GM04503 (cell line): ENCODE data around the gene EMX2.

Experiments
- DNase-seq: peaks from one replicate; pipeline ENCODE4 v3.0.0-alpha.2; 2012; ENCODE audit warnings: low read depth

Gene EMX2

GRCh38 chr10:117532003-117532385 is 10.6 kb upstream of the EMX2 start:
- DNase-seq: no peak

DNA sequence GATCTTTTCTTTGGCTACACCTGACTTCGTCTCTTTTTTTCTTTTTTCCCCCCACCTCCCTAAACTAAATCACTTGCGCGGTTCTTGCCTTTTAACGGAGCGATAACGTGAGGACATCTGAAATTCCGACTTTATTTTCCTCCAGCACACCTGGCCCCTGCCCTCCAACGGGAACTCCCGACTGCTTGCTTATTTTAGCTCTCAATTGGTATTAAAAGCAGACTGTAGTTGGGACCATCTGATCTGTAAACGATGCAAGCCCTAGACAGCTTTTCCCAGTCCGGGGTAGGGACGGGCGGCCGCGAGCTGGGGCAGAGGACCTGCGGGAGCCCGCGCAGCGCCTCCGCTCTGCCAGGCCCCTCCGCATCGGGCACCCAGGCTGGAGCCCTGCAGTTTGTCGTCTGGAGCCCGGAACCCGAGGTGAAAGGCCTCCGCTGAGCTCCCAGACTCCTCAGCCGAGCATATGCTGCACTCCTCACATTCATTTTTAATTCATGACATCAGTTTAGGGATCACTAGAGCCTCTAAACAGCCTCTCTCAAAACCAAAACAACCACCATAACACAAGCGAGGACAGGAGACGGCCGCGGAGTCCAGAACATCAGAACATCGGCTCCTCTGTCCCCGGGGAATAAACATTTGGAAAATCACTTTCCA is 10.0 kb upstream of the EMX2 start:
- no peak for DNase-seq

DNA sequence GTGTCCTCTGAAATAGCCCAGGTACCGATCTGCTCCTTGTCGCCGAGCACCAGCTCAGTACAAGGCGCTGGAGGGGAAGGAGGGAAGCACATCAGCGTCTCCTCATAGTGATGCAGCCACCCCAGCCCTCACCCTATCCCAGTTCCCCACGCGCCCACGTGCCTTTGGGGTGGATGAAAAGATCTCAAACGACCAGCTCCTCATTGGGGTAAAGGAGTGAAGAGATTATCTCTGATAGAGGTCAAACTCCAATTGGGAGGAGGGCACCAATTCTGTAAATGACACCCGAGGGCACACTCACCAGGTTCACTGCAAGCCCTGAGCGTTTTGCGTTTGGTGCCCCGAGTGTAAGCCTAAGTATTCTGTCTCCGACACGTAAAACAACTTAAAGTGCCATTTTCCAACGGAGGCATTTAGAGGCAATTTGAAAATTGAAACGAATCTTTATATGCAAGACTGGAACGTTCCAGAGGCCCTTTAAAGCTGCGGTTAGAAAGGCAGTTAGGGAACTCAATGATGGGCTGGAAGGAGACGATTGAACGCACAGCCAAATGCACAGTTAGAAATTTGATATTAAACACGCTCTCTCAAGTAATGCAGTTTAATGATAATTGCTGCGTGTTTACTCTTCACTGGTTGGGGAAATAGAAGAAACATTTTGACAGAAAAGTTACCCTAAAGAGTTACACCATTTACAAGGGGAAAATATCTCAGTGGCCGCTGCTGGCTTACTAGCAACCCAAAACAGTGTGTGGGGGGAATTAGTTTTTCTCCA is 8.9 kb upstream of the EMX2 start:
- DNase-seq: no peak

- DNase-seq: no peak
These were observed 7.9 kb upstream of the EMX2 start for GRCh38 chr10:117534321-117535297.

GRCh38 chr10:117535298-117536071 is 7.1 kb upstream of the EMX2 start:
- no peak for DNase-seq

- no peak for DNase-seq
These were observed 6.3 kb upstream of the EMX2 start for GRCh38 chr10:117536072-117536865.

DNA sequence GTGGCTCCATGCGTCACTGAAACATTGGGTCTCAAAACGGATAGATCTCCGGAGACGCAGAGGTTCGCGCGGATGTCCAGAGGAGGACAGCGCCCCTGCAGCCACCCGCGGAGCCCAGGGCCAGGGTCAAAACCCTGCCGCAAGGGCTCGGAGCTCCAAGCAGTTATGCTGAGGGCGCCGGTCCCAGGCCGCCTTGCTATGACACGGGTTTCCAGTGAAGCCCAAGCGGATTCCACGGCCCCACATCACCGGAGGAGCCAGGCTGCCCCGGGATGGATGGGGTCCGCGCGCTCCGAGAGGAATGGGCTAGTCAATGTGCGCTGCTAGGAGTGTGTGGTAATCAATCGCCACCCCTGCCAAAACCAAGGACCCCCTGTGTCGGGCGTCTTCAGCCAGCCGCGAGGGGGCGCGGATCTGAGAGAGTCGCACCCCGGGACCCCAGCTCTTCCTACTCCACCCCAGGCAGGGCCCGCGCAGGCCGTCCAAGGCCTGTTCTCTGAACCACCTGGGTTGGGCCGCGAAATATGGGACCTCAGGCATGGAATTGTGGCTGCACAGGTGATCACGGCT is 5.6 kb upstream of the EMX2 start:
- no peak for DNase-seq

DNA sequence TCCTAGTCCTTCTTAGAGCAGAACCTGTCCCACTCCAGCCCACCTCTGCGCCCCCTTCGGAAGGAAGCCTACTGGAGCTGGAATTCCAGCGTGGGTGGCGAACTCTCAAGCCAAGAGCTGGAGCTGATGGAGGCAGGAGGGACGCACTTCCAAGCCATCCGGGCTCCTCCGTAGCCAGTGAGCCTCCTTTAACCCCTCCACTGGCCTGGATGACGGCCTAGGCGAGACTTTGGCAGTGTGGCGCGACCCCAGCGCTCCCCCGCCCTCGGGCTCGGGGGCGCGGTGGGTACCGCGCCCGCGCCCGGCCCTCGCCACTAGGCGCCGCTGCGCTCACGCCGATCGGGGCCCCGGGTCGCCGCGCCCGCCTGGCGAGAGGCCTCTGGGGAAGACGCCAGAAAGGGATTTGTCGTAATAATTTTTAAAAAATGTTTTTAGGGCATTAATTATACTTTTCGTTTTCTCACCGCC is 5.1 kb upstream of the EMX2 start:
- DNase-seq: no peak

GRCh38 chr10:117537904-117538524 is 4.5 kb upstream of the EMX2 start:
- DNase-seq: no peak

DNA sequence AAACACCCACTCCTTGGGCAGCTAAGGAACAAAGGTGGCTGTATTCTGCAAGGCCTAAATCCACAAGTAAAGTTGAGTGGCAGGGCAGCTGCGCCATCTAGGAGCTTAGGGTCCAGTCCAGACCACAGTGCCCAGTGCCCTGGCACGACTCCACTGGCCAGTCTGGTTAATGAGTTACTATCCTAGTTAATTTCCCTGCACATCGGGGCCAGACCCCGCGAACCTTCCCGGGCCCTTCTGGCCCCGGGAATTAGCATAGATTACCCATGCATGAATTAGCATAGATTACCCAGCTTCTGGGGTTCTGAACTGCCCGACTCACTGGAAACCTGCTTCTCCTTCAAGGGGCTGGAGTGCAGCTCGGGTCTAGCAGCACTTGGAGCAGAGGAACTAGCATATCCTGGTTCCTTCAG is 3.2 kb upstream of the EMX2 start:
- no peak for DNase-seq

DNA sequence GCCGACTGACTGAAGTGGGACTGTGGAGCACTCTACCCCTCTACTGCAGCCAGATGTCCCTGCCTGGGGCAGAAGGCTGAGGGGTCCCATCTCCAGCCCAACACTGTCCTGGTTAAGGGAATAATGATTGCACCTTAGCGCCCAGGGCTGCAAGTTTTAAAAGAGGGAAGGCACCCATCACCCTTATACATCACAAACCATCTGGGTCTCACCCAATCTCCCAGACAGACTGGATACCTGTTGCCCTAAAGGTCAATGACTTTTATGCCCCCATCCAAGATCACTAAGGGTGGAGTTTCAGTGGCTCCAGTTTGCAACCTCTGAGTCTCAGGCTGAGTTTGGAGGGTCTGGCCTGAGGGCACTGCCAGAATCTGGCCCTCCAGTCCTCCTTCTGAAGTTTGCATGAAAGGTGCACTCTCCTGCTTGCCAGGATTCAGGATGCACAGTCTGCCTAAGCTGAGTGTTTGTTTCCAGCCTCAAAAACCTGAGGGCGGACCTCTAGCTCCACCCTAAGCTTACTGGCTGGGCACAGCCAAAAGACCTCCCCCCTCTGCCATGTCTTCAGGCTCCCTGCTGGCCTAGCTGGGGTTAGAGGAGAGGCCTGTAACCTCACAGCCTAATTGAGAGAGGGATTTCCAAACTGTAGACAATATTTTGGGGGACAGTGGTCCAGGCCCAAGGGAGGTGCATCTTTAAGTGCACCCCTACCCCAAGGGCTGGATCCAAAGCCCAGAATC is 2.5 kb upstream of the EMX2 start:
- no peak for DNase-seq

DNA sequence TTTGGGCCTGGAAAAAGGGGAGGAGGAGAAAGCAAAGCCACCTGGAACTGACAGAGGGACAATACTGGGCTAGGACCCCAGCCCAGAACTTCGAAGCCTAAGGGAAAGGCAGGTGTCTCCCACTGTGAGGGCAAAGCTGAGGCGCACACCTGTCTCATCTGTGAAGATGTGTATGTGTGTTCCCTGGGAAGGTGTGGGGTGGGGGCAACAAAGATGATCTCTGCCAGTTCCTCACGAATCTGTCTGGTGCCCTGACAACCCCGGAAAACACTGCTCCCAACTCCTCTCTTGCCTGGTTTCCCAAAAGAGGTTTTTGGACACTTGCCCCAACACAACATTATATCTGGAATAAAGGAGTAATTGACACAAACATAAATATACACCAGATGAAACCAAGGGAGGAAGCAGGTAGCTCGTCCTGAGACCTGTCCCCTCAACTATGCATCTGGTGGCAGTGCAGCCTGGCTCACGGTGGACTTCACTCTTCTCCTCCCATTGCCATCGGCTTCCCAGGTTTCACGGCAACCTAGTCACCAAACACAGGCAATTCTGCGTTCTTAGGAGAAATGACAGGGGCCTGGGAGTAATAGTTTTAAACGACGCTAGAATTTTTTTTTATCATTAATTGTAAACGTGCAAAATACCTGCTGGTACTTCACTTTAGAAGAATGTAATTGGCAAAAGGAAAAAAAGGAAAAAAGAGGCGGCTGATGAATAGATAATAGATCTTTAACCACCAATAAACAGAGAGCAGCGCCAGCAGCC is 1.7 kb upstream of the EMX2 start:
- DNase-seq: no peak

DNA sequence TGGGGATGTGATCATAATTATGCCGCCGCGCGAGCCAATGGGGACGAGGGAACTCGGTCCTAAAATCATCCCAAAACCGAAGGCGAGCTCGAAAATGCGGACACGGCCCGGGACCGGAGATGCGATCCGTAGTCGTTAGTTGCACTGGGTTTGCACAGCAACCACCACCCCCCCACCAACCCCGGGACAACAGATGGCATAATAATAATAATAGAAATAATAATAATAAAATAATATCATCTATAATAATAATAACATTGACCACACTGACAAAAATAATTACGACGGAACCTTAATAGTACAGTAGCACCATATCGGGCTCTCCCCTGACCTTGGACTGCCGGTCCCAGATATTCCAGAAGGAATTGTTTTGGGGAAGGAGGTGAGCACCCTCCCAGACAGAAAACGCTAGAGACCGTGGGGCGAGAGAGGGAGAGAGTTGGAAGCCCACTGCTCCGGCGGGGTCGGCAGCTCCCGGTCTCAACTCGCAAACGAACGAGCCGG is 1.1 kb upstream of the EMX2 start:
- peak; percentile 72 for DNase-seq

DNA sequence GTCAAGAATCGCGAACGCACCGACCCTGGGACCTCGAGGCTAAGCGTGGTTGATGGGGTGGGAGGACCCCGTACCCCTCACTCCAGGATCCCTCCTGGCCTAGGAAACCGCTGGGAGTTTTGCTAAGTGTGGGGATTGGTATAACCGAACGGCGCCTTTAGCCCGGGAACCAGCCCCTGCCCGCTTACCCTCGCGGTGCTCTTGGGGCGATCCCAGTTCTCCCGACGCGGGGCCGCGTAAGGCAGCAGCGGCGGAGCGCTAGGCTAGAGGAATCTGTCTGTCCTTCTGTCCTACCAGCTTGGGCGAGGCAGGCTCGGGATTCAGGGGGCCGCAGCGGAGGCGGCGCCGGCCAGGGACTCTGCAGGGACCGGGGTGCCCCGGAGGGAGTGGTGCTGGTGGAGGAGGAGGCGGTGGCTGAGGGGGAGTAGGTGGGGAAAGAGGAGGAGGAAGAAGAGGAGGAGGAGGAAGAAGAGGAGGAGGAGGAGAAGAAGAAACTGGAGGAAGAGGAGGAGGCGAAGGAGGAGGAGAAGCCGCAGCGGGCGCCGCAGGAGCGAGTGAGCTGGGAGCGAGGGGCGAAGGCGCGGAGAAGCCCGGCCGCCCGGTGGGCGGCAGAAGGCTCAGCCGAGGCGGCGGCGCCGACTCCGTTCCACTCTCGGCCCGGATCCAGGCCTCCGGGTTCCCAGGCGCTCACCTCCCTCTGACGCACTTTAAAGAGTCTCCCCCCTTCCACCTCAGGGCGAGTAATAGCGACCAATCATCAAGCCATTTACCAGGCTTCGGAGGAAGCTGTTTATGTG is 439 bp upstream of the EMX2 start:
- peak; percentile 98 for DNase-seq

GRCh38 chr10:117543225-117544003 is 868 bp downstream of the EMX2 start:
- no peak for DNase-seq

- no peak for DNase-seq
These were observed 1.6 kb downstream of the EMX2 start for GRCh38 chr10:117544004-117544701.
